Right lobe of liver (tissue), 4 donors: ENCODE data around the gene DHH.

ENCODE experiments used
- POLR2A ChIP-seq: fragments of 450-650 bp; IDR thresholded peaks from one replicate; pipeline ENCODE4 v1.6.1; 2017; ENCODE audit warnings: antibody characterized with exemption, mild to moderate bottlenecking
- TF ChIP-seq, protein P1 (sequence below), 4 donors: fragments of 200-600 bp in 3 of 4; fragments of 450-650 bp in 1 of 4; IDR thresholded peaks; one replicate each; pipeline versions ENCODE4 v1.5.1 to v1.8.0; 2016 to 2022; ENCODE audit warnings: antibody characterized with exemption in 4 of 4, mild to moderate bottlenecking in 2 of 4
- donor health status: DM: no; HTN: no; CAD: no.
- donor health status: DM: no; HTN: no; CAD: no.
- donor health status: DM: no; HTN: yes; CAD: no.

DNA sequence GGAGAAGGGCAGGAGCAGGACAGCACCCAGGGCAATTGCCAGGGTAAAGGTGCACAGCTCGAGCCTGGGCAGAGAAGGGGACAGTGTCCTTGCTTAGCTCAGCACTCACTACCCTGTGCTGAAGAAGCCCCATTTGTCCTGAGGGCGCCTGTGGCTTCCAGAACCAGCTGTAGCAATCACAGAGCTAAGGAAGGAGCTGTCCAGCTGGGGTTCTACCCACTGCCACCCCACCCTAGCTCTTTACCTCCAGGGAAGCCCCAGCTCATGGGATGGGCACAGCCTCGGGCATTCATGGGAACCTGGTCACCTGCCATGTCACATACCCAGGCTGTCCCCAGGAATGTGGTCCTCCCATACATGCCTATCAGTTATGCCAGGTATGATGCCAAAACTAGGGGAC lies 10.2 kb upstream of the DHH start:
- TF ChIP-seq, protein P1, sequence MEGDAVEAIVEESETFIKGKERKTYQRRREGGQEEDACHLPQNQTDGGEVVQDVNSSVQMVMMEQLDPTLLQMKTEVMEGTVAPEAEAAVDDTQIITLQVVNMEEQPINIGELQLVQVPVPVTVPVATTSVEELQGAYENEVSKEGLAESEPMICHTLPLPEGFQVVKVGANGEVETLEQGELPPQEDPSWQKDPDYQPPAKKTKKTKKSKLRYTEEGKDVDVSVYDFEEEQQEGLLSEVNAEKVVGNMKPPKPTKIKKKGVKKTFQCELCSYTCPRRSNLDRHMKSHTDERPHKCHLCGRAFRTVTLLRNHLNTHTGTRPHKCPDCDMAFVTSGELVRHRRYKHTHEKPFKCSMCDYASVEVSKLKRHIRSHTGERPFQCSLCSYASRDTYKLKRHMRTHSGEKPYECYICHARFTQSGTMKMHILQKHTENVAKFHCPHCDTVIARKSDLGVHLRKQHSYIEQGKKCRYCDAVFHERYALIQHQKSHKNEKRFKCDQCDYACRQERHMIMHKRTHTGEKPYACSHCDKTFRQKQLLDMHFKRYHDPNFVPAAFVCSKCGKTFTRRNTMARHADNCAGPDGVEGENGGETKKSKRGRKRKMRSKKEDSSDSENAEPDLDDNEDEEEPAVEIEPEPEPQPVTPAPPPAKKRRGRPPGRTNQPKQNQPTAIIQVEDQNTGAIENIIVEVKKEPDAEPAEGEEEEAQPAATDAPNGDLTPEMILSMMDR (IDR thresholded peaks at IDR 0.05) = no peak
- TF ChIP-seq POLR2A = no peak
